Ectodermal cell (in vitro differentiated cells): ENCODE measurements around the gene ZBTB2. TPM values are rescaled to one million over a fixed set of nuclear protein-coding genes. Genes with fewer than 3 reads are reported as not detected.

Experiments used
- H3K27ac ChIP-seq: 2 replicates; pipeline ENCODE4 v1.7.0; 2013; ENCODE audit warnings: mild to moderate bottlenecking, low read depth, low read length; ENCODE audit not compliant: insufficient read depth, poor library complexity, severe bottlenecking
- H3K27me3 ChIP-seq: 2 replicates; pipeline ENCODE4 v1.7.0; 2013; ENCODE audit warnings: mild to moderate bottlenecking, low read length; ENCODE audit not compliant: insufficient read depth, control insufficient read depth, poor library complexity, severe bottlenecking
- H3K36me3 ChIP-seq: one replicate; pipeline ENCODE4 v1.7.0; 2013; ENCODE audit warnings: low read length; ENCODE audit not compliant: control insufficient read depth, insufficient read depth
- H3K4me1 ChIP-seq: one replicate; pipeline ENCODE4 v1.7.0; 2013; ENCODE audit warnings: low read length; ENCODE audit not compliant: control insufficient read depth, insufficient read depth
- H3K4me3 ChIP-seq: 2 replicates; pipeline ENCODE4 v1.7.0; 2013; ENCODE audit warnings: low read depth, low read length, control low read depth; ENCODE audit not compliant: insufficient read depth
- H3K9me3 ChIP-seq: 2 replicates; pipeline ENCODE4 v1.7.0; 2013; ENCODE audit warnings: mild to moderate bottlenecking, low read length, moderate library complexity; ENCODE audit not compliant: control insufficient read depth
- WGBS, 2 experiments: methylation state at CpG; one replicate each; pipeline ENCODE4 v1.1.7; 2013; ENCODE audit warnings: missing lambda C conversion rate in 2 of 2; 5-methylcytosine and 5-hydroxymethylcytosine counted together
- polyA plus RNA-seq, 4 experiments: library from polyadenylated mRNA; stranded (reverse); fragments of 50-300 nt; gene quantifications; one replicate each; pipeline ENCODE4 v1.2.3, GENCODE V29; 2013

Gene ZBTB2
- 15.2 TPM for polyA plus RNA-seq (2013, experiment 1 of 4)
- polyA plus RNA-seq (2013, experiment 2 of 4), result 18.1 TPM
- polyA plus RNA-seq (2013, experiment 3 of 4), result 13.8 TPM
- polyA plus RNA-seq (2013, experiment 4 of 4), result 14.6 TPM

GRCh38 chr6:151391471-151392413 is at the start of gene ZBTB2:
Gene ZBTB2, minus strand, starts transcription at chr6:151391559. Its CDS starts 17,922 bp downstream, at chr6:151373637.
- Histone ChIP-seq H3K27me3 (no peaks in the 10 kb centered on the region), H3K36me3 (no peaks in the 10 kb centered on the region), H3K9me3 (no peaks in the 10 kb centered on the region), H3K4me1 (peaks cover 18% of the 10 kb centered on the region), H3K27ac (peak within 1 kb of the TSS; percentile 100), H3K4me3 (peak within 1 kb of the TSS; percentile 94)
- WGBS, 2 experiments, result 1% methylated on average over 46 to 49 of the region's 57 CpGs

- Histone ChIP-seq H3K4me3 (no peak overlapping the region), H3K9me3 (no peaks in the 10 kb centered on the region), H3K4me1 (no peaks in the 10 kb centered on the region), H3K36me3 (peaks cover 5% of the 10 kb centered on the region), H3K27me3 (no peaks in the 10 kb centered on the region), H3K27ac (no peak overlapping the region)
- WGBS, 2 experiments, result 71% methylated on average over 1 of the region's 2 CpGs; no CpG with 5 or more reads in 1 of the 2 experiments
Observed at GRCh38 chr6:151440930-151441329, 49.6 kb upstream of the ZBTB2 start.

- Histone ChIP-seq H3K27me3 (no peaks in the 10 kb centered on the region), H3K9me3 (no peaks in the 10 kb centered on the region), H3K4me1 (no peaks in the 10 kb centered on the region), H3K27ac (no peak overlapping the region), H3K36me3 (peaks cover 5% of the 10 kb centered on the region), H3K4me3 (no peak overlapping the region)
- WGBS, 2 experiments, result 100% methylated on average over 1 of the region's 1 CpG
Observed at GRCh38 chr6:151440498-151440897, 49.1 kb upstream of the ZBTB2 start.

GRCh38 chr6:151437401-151437800 is 46.0 kb upstream of the ZBTB2 start:
- no peaks in the 10 kb centered on the region for H3K27me3 ChIP-seq
- H3K4me3 ChIP-seq, result no peak overlapping the region
- H3K4me1 ChIP-seq, result no peaks in the 10 kb centered on the region
- H3K9me3 ChIP-seq, result no peaks in the 10 kb centered on the region
- H3K36me3 ChIP-seq, result peaks cover 5% of the 10 kb centered on the region
- H3K27ac ChIP-seq, result no peak overlapping the region

GRCh38 chr6:151436802-151437201 is 45.4 kb upstream of the ZBTB2 start:
- Histone ChIP-seq H3K9me3 (no peaks in the 10 kb centered on the region), H3K27me3 (no peaks in the 10 kb centered on the region), H3K27ac (no peak overlapping the region), H3K4me3 (no peak overlapping the region), H3K36me3 (peaks cover 5% of the 10 kb centered on the region), H3K4me1 (no peaks in the 10 kb centered on the region)

GRCh38 chr6:151436300-151436699 is 44.9 kb upstream of the ZBTB2 start:
- Histone ChIP-seq H3K36me3 (peaks cover 5% of the 10 kb centered on the region), H3K4me3 (no peak overlapping the region), H3K27ac (no peak overlapping the region), H3K9me3 (no peaks in the 10 kb centered on the region), H3K4me1 (no peaks in the 10 kb centered on the region), H3K27me3 (no peaks in the 10 kb centered on the region)
- 93 to 95% methylated on average over 3 of the region's 3 CpGs for WGBS, 2 experiments

- H3K27ac ChIP-seq, result no peak overlapping the region
- H3K4me3 ChIP-seq, result no peak overlapping the region
- H3K36me3 ChIP-seq, result peaks cover 10% of the 10 kb centered on the region
- 92 to 97% methylated on average over 1 to 2 of the region's 2 CpGs for WGBS, 2 experiments
- no peaks in the 10 kb centered on the region for H3K9me3 ChIP-seq
- no peaks in the 10 kb centered on the region for H3K4me1 ChIP-seq
- no peaks in the 10 kb centered on the region for H3K27me3 ChIP-seq
Observed at GRCh38 chr6:151434369-151434768, 43.0 kb upstream of the ZBTB2 start.

GRCh38 chr6:151432651-151433050 is 41.3 kb upstream of the ZBTB2 start:
- WGBS, 2 experiments, result 97 to 99% methylated on average over 3 to 4 of the region's 4 CpGs
- no peak overlapping the region for H3K27ac ChIP-seq
- no peaks in the 10 kb centered on the region for H3K4me1 ChIP-seq
- no peaks in the 10 kb centered on the region for H3K9me3 ChIP-seq
- H3K4me3 ChIP-seq, result no peak overlapping the region
- H3K27me3 ChIP-seq, result no peaks in the 10 kb centered on the region
- H3K36me3 ChIP-seq, result peaks cover 24% of the 10 kb centered on the region

- peaks cover 18% of the 10 kb centered on the region for H3K36me3 ChIP-seq
- WGBS, 2 experiments, result 77 to 85% methylated on average over 3 of the region's 3 CpGs
- H3K4me3 ChIP-seq, result no peak overlapping the region
- no peaks in the 10 kb centered on the region for H3K4me1 ChIP-seq
- H3K9me3 ChIP-seq, result no peaks in the 10 kb centered on the region
- H3K27ac ChIP-seq, result peak overlapping the region; percentile 4
- H3K27me3 ChIP-seq, result no peaks in the 10 kb centered on the region
Observed at GRCh38 chr6:151431337-151431736, 40.0 kb upstream of the ZBTB2 start.

GRCh38 chr6:151430886-151431285 is 39.5 kb upstream of the ZBTB2 start:
- H3K36me3 ChIP-seq, result peaks cover 18% of the 10 kb centered on the region
- WGBS, 2 experiments, result 87 to 90% methylated on average over 3 of the region's 3 CpGs
- peak overlapping the region; percentile 4 for H3K27ac ChIP-seq
- no peaks in the 10 kb centered on the region for H3K9me3 ChIP-seq
- no peaks in the 10 kb centered on the region for H3K4me1 ChIP-seq
- H3K4me3 ChIP-seq, result no peak overlapping the region
- no peaks in the 10 kb centered on the region for H3K27me3 ChIP-seq
